ENCODE measurements around the gene LRRC59. TPM values are rescaled to one million over a fixed set of nuclear protein-coding genes. Genes with fewer than 3 reads are reported as not detected.

The LRRC59 gene
- total RNA-seq, 1 experiment from 2014 or later = 221 TPM

- CTCF ChIA-PET = no interaction called here
These were observed 4.7 kb downstream of the LRRC59 start for GRCh38 chr17:50392621-50393020.

More at GRCh38 chr17:50392621-50393020, 4.7 kb downstream of the LRRC59 start:
- DNase-seq (ENCODE audit: low read depth, low spot score) (no peak), ATAC-seq (no peak)
- Histone ChIP-seq H3K27ac (ENCODE audit: low read depth, low read length) (no peak overlapping the region), H4K20me1 (ENCODE audit: insufficient read depth) (peaks cover 10% of the 10 kb centered on the region; the same call in 1 of the 2 replicates), H3K27me3 (ENCODE audit: insufficient read depth, low read length) (no peaks in the 10 kb centered on the region), H3K9ac (ENCODE audit: low read length) (no peak overlapping the region), H2AFZ (ENCODE audit: low read depth, low read length, poor library complexity, severe bottlenecking) (no peak overlapping the region), H3K4me2 (ENCODE audit: low read length) (no peak overlapping the region), H3K9me2 (ENCODE audit: insufficient read depth) (no peaks in the 10 kb centered on the region), H3K4me1 (ENCODE audit: control insufficient read depth in 1 of 2, insufficient read depth in 2 of 2, low read length in 2 of 2) (peaks cover 4 to 19% of the 10 kb centered on the region in 2 experiments), H3K79me2 (ENCODE audit: insufficient read depth, low read length) (peaks cover 96% of the 10 kb centered on the region), H3K36me3 (ENCODE audit: control insufficient read depth in 1 of 2, insufficient read depth in 2 of 2, low read length in 2 of 2) (peaks cover 70 to 73% of the 10 kb centered on the region in 2 experiments), H3K9me3 (ENCODE audit: control insufficient read depth in 1 of 2, insufficient read depth in 1 of 2, low read depth in 1 of 2, low read length in 2 of 2) (no peaks in the 10 kb centered on the region), H3K4me3 (replicated peaks in 1 of 2; ENCODE audit: low read depth in 1 of 2, low read length in 2 of 2) (no peak overlapping the region)
- RAD21 ChIA-PET (ENCODE audit: low non-redundant PET in 1 of 2, low total read pairs in 2 of 2, uncharacterized antibody in 2 of 2, unreplicated experiment in 2 of 2) = no interaction called here
- intact Hi-C loops (cut with micrococcal nuclease) = no loop called here
- POLR2A ChIA-PET = no interaction called here
- BruUV-seq (replicated peaks) = no TSS peak
- TF ChIP-seq SRF (IDR thresholded peaks at IDR 0.05; ENCODE audit: low read depth) (no peak), CEBPB (IDR thresholded peaks at IDR 0.05; ENCODE audit: low read depth) (no peak), SP1 (IDR thresholded peaks at IDR 0.05; ENCODE audit: low read depth) (no peak), TCF7L2 (IDR thresholded peaks at IDR 0.05; ENCODE audit: borderline replicate concordance, extremely low read depth, insufficient read depth, insufficient read length) (no peak), POLR2A (IDR thresholded peaks at IDR 0.05; ENCODE audit: borderline replicate concordance, extremely low read depth, insufficient read depth, insufficient read length) (no peak), YY1 (IDR thresholded peaks at IDR 0.05; ENCODE audit: extremely low read depth, insufficient replicate concordance, low read depth, low read length) (no peak), ZFX (IDR thresholded peaks at IDR 0.05) (no peak), EGR1 (IDR thresholded peaks at IDR 0.05; ENCODE audit: low read depth) (no peak), ELF1 (IDR thresholded peaks at IDR 0.05; ENCODE audit: borderline replicate concordance, low read depth) (no peak), RAD21 (IDR thresholded peaks at IDR 0.05; ENCODE audit: low read depth) (no peak), EZH2phosphoT487 (IDR thresholded peaks at IDR 0.05; ENCODE audit: borderline replicate concordance) (no peak), ATF3 (IDR thresholded peaks at IDR 0.05) (no peak), SIN3A (IDR thresholded peaks at IDR 0.05; ENCODE audit: low read depth) (no peak), CBX3 (IDR thresholded peaks at IDR 0.05; ENCODE audit: low read depth) (no peak)
- TF ChIP-seq, protein P1, sequence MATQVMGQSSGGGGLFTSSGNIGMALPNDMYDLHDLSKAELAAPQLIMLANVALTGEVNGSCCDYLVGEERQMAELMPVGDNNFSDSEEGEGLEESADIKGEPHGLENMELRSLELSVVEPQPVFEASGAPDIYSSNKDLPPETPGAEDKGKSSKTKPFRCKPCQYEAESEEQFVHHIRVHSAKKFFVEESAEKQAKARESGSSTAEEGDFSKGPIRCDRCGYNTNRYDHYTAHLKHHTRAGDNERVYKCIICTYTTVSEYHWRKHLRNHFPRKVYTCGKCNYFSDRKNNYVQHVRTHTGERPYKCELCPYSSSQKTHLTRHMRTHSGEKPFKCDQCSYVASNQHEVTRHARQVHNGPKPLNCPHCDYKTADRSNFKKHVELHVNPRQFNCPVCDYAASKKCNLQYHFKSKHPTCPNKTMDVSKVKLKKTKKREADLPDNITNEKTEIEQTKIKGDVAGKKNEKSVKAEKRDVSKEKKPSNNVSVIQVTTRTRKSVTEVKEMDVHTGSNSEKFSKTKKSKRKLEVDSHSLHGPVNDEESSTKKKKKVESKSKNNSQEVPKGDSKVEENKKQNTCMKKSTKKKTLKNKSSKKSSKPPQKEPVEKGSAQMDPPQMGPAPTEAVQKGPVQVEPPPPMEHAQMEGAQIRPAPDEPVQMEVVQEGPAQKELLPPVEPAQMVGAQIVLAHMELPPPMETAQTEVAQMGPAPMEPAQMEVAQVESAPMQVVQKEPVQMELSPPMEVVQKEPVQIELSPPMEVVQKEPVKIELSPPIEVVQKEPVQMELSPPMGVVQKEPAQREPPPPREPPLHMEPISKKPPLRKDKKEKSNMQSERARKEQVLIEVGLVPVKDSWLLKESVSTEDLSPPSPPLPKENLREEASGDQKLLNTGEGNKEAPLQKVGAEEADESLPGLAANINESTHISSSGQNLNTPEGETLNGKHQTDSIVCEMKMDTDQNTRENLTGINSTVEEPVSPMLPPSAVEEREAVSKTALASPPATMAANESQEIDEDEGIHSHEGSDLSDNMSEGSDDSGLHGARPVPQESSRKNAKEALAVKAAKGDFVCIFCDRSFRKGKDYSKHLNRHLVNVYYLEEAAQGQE (IDR thresholded peaks at IDR 0.05; ENCODE audit: low read depth) = no peak
- TF ChIP-seq, protein P2, sequence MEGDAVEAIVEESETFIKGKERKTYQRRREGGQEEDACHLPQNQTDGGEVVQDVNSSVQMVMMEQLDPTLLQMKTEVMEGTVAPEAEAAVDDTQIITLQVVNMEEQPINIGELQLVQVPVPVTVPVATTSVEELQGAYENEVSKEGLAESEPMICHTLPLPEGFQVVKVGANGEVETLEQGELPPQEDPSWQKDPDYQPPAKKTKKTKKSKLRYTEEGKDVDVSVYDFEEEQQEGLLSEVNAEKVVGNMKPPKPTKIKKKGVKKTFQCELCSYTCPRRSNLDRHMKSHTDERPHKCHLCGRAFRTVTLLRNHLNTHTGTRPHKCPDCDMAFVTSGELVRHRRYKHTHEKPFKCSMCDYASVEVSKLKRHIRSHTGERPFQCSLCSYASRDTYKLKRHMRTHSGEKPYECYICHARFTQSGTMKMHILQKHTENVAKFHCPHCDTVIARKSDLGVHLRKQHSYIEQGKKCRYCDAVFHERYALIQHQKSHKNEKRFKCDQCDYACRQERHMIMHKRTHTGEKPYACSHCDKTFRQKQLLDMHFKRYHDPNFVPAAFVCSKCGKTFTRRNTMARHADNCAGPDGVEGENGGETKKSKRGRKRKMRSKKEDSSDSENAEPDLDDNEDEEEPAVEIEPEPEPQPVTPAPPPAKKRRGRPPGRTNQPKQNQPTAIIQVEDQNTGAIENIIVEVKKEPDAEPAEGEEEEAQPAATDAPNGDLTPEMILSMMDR (IDR thresholded peaks at IDR 0.05 in 2 of 3, conservative IDR thresholded peaks at IDR 0.05 in 1 of 3; ENCODE audit: borderline replicate concordance in 1 of 3, insufficient read depth in 1 of 3, low read depth in 2 of 3, low read length in 2 of 3) = no peak
- TF ChIP-seq, protein P3, sequence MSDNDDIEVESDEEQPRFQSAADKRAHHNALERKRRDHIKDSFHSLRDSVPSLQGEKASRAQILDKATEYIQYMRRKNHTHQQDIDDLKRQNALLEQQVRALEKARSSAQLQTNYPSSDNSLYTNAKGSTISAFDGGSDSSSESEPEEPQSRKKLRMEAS (IDR thresholded peaks at IDR 0.05) = no peak
- TF ChIP-seq, protein P4, sequence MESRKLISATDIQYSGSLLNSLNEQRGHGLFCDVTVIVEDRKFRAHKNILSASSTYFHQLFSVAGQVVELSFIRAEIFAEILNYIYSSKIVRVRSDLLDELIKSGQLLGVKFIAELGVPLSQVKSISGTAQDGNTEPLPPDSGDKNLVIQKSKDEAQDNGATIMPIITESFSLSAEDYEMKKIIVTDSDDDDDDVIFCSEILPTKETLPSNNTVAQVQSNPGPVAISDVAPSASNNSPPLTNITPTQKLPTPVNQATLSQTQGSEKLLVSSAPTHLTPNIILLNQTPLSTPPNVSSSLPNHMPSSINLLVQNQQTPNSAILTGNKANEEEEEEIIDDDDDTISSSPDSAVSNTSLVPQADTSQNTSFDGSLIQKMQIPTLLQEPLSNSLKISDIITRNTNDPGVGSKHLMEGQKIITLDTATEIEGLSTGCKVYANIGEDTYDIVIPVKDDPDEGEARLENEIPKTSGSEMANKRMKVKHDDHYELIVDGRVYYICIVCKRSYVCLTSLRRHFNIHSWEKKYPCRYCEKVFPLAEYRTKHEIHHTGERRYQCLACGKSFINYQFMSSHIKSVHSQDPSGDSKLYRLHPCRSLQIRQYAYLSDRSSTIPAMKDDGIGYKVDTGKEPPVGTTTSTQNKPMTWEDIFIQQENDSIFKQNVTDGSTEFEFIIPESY (IDR thresholded peaks at IDR 0.05; ENCODE audit: extremely low read depth, insufficient replicate concordance, low read length) = no peak
